GM04504 (cell line): ENCODE measurements around the gene PARL.
"Not testable (repeated sequence)": the region's sequence is repeated elsewhere in the genome, so short reads cannot be mapped to it uniquely, and the experiment has no call there.

Experiments used
- DNase-seq: peaks from one replicate; pipeline ENCODE4 v3.0.0-alpha.2; 2012; ENCODE audit warnings: low read depth

PARL gene

GRCh38 chr3:183904833-183905780 lies 20.4 kb upstream of the PARL start:
- no peak for DNase-seq

- no peak for DNase-seq
Measured at GRCh38 chr3:183898028-183898431, 13.3 kb upstream of the PARL start.

GRCh38 chr3:183897606-183898005 lies 12.9 kb upstream of the PARL start:
- DNase-seq: no peak

- no peak for DNase-seq
Measured at GRCh38 chr3:183896610-183897009, 11.9 kb upstream of the PARL start.

- DNase-seq: no peak
Measured at GRCh38 chr3:183896184-183896583, 11.5 kb upstream of the PARL start.

GRCh38 chr3:183895774-183896173 lies 11.1 kb upstream of the PARL start:
- no peak for DNase-seq

GRCh38 chr3:183895296-183895695 lies 10.6 kb upstream of the PARL start:
- DNase-seq: peak; percentile 29

- DNase-seq: no peak
Measured at GRCh38 chr3:183892610-183893214, 8.0 kb upstream of the PARL start.

GRCh38 chr3:183885766-183886165 lies 1.1 kb upstream of the PARL start:
- DNase-seq: no peak

GRCh38 chr3:183884097-183884426 lies 618 bp downstream of the PARL start:
- no peak for DNase-seq

GRCh38 chr3:183883291-183884096 lies 1.2 kb downstream of the PARL start:
- DNase-seq: no peak

- no peak for DNase-seq
Measured at GRCh38 chr3:183880121-183880520, 4.6 kb downstream of the PARL start.

- DNase-seq: no peak
Measured at GRCh38 chr3:183879243-183879642, 5.4 kb downstream of the PARL start.

GRCh38 chr3:183878071-183878470 lies 6.6 kb downstream of the PARL start:
- DNase-seq: no peak

GRCh38 chr3:183877227-183877626 lies 7.5 kb downstream of the PARL start:
- DNase-seq: not testable (repeated sequence)

GRCh38 chr3:183875411-183875810 lies 9.3 kb downstream of the PARL start:
- no peak for DNase-seq

GRCh38 chr3:183873914-183874313 lies 10.8 kb downstream of the PARL start:
- no peak for DNase-seq

GRCh38 chr3:183871541-183871940 lies 13.1 kb downstream of the PARL start:
- no peak for DNase-seq

GRCh38 chr3:183870563-183870962 lies 14.1 kb downstream of the PARL start:
- DNase-seq: no peak

GRCh38 chr3:183868796-183869195 lies 15.9 kb downstream of the PARL start:
- DNase-seq: no peak

GRCh38 chr3:183862610-183863009 lies 22.1 kb downstream of the PARL start:
- no peak for DNase-seq

GRCh38 chr3:183857863-183858262 lies 26.8 kb downstream of the PARL start:
- DNase-seq: no peak
